ENCODE measurements around the gene TBC1D19.

- no peak for TF ChIP-seq TAF1 (conservative IDR thresholded peaks at IDR 0.05)
- no peak for TF ChIP-seq CTCF (IDR thresholded peaks at IDR 0.05; ENCODE audit: low read depth, low read length, missing input control)
- no peak for TF ChIP-seq ZBTB33 (IDR thresholded peaks at IDR 0.05)
- TF ChIP-seq EGR1 (IDR thresholded peaks at IDR 0.05; ENCODE audit: low read depth in 2 of 2) = no peak
- no peak for TF ChIP-seq MAX (IDR thresholded peaks at IDR 0.05)
- TF ChIP-seq REST (IDR thresholded peaks at IDR 0.05) = no peak
These were observed 144.0 kb downstream of the TBC1D19 start for GRCh38 chr4:26727844-26728243.

All from liver (tissue), 3 donors.